ENCODE measurements around the gene GRB10.

GRB10 gene

DNA sequence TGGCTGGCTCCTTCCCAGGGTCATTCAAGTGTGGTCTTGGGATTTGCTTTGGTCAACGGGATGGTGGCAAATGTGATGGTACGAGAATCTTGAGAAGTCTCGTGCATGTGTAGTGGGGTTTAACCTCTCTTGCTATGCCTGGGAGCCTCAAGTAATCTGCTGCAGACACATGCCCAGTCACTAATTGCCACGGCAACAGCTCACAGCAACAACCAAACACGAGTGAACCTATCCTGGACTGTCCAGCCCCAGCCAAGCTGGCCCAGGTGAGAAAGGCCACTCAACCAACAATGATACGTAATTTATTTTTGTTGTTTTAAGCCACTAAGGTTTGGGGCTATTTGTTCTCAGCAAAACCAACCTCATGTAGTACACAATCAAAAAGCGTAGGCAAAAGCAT lies 179.4 kb downstream of the GRB10 start:
- H3K14ac ChIP-seq (ENCODE audit: low read length in 2 of 2) = no peak overlapping the region
- no peak overlapping the region for H3K4me3 ChIP-seq (ENCODE audit: insufficient read depth in 1 of 2, low read depth in 1 of 2, low read length in 2 of 2)
- H2BK12ac ChIP-seq (ENCODE audit: low read length in 2 of 2) = no peak overlapping the region
- no peak overlapping the region for H3K4me2 ChIP-seq (ENCODE audit: low read length, poor library complexity, severe bottlenecking)
- H3K9ac ChIP-seq (ENCODE audit: low read length) = no peak overlapping the region
- no peak for DNase-seq
- no peaks in the 10 kb centered on the region for H3K9me3 ChIP-seq (ENCODE audit: control insufficient read depth, low read length)
- H2BK15ac ChIP-seq (ENCODE audit: low read depth, poor library complexity, severe bottlenecking) = no peak overlapping the region
- peaks cover 58 to 91% of the 10 kb centered on the region in 2 experiments for H3K36me3 ChIP-seq (ENCODE audit: control insufficient read depth in 1 of 2, insufficient read depth in 2 of 2, low read depth in 1 of 2, low read length in 2 of 2)
- H2BK5ac ChIP-seq (ENCODE audit: low read depth, low read length, poor library complexity, severe bottlenecking) = no peak overlapping the region
- H3K27me3 ChIP-seq (ENCODE audit: control insufficient read depth in 1 of 2, insufficient read depth in 1 of 2, low read length in 2 of 2) = no peaks in the 10 kb centered on the region
- H3K4ac ChIP-seq (ENCODE audit: low read depth in 1 of 2, low read length in 2 of 2) = no peak overlapping the region
- no peaks in the 10 kb centered on the region for H3K4me1 ChIP-seq (ENCODE audit: control insufficient read depth, insufficient read depth, low read depth, low read length)
- H2BK120ac ChIP-seq (ENCODE audit: low read depth, low read length) = no peak overlapping the region
- no peak overlapping the region for H3K27ac ChIP-seq (ENCODE audit: low read length, poor library complexity, severe bottlenecking)
- H3K18ac ChIP-seq (ENCODE audit: low read depth in 1 of 2, low read length in 2 of 2) = no peak overlapping the region
- H4K91ac ChIP-seq (ENCODE audit: low read length) = no peak overlapping the region
- H3K23ac ChIP-seq (ENCODE audit: low read length in 2 of 2) = no peak overlapping the region
- no peak overlapping the region for H4K8ac ChIP-seq (ENCODE audit: low read length)
- 98% methylated on average over 7 of the region's 7 CpGs for WGBS
- no peak overlapping the region for H2AK5ac ChIP-seq (ENCODE audit: low read length, severe bottlenecking)
- peaks cover 18% of the 10 kb centered on the region for H3K79me1 ChIP-seq (replicated peaks; ENCODE audit: low read length, poor library complexity, severe bottlenecking)
- H2AFZ ChIP-seq (ENCODE audit: low read depth, low read length) = no peak overlapping the region

- Histone ChIP-seq H3K18ac (ENCODE audit: low read depth in 1 of 2, low read length in 2 of 2) (no peak overlapping the region), H3K4me1 (ENCODE audit: control insufficient read depth, insufficient read depth, low read depth, low read length) (no peaks in the 10 kb centered on the region)
Observed at GRCh38 chr7:50599385-50599784, 183.3 kb downstream of the GRB10 start.

GRCh38 chr7:50598460-50599343 lies 184.0 kb downstream of the GRB10 start:
- H3K9ac ChIP-seq (ENCODE audit: low read length) = no peak overlapping the region
- peaks cover 43 to 81% of the 10 kb centered on the region in 2 experiments for H3K36me3 ChIP-seq (ENCODE audit: control insufficient read depth in 1 of 2, insufficient read depth in 2 of 2, low read depth in 1 of 2, low read length in 2 of 2)
- no peak overlapping the region for H2AFZ ChIP-seq (ENCODE audit: low read depth, low read length)
- H4K8ac ChIP-seq (ENCODE audit: low read length) = no peak overlapping the region
- no peak overlapping the region for H3K14ac ChIP-seq (ENCODE audit: low read length in 2 of 2)
- H2BK5ac ChIP-seq (ENCODE audit: low read depth, low read length, poor library complexity, severe bottlenecking) = no peak overlapping the region
- peaks cover 1% of the 10 kb centered on the region for H3K4me1 ChIP-seq (ENCODE audit: control insufficient read depth, insufficient read depth, low read depth, low read length)
- no peak overlapping the region for H3K18ac ChIP-seq (ENCODE audit: low read depth in 1 of 2, low read length in 2 of 2)
- no peak overlapping the region for H3K4me2 ChIP-seq (ENCODE audit: low read length, poor library complexity, severe bottlenecking)
- 93% methylated on average over 18 of the region's 18 CpGs for WGBS
- H3K9me3 ChIP-seq (ENCODE audit: control insufficient read depth, low read length) = no peaks in the 10 kb centered on the region
- H3K79me1 ChIP-seq (replicated peaks; ENCODE audit: low read length, poor library complexity, severe bottlenecking) = peaks cover 13% of the 10 kb centered on the region
- H3K27ac ChIP-seq (ENCODE audit: low read length, poor library complexity, severe bottlenecking) = no peak overlapping the region
- no peak overlapping the region for H3K4me3 ChIP-seq (ENCODE audit: insufficient read depth in 1 of 2, low read depth in 1 of 2, low read length in 2 of 2)
- no peak overlapping the region for H4K91ac ChIP-seq (ENCODE audit: low read length)
- H2BK120ac ChIP-seq (ENCODE audit: low read depth, low read length) = no peak overlapping the region
- DNase-seq = no peak
- H3K27me3 ChIP-seq (ENCODE audit: control insufficient read depth in 1 of 2, insufficient read depth in 1 of 2, low read length in 2 of 2) = no peaks in the 10 kb centered on the region
- no peak overlapping the region for H2AK5ac ChIP-seq (ENCODE audit: low read length, severe bottlenecking)
- H3K23ac ChIP-seq (ENCODE audit: low read length in 2 of 2) = no peak overlapping the region
- no peak overlapping the region for H2BK12ac ChIP-seq (ENCODE audit: low read length in 2 of 2)
- H3K4ac ChIP-seq (ENCODE audit: low read depth in 1 of 2, low read length in 2 of 2) = no peak overlapping the region
- H2BK15ac ChIP-seq (ENCODE audit: low read depth, poor library complexity, severe bottlenecking) = no peak overlapping the region

More at GRCh38 chr7:50599385-50599784, 183.3 kb downstream of the GRB10 start:
- H3K23ac ChIP-seq (ENCODE audit: low read length in 2 of 2) = no peak overlapping the region
- WGBS = 96% methylated on average over 12 of the region's 12 CpGs
- no peak overlapping the region for H3K14ac ChIP-seq (ENCODE audit: low read length in 2 of 2)
- H2BK15ac ChIP-seq (ENCODE audit: low read depth, poor library complexity, severe bottlenecking) = no peak overlapping the region
- no peaks in the 10 kb centered on the region for H3K27me3 ChIP-seq (ENCODE audit: control insufficient read depth in 1 of 2, insufficient read depth in 1 of 2, low read length in 2 of 2)
- H4K8ac ChIP-seq (ENCODE audit: low read length) = no peak overlapping the region
- DNase-seq = no peak
- H2BK12ac ChIP-seq (ENCODE audit: low read length in 2 of 2) = no peak overlapping the region
- H3K79me1 ChIP-seq (replicated peaks; ENCODE audit: low read length, poor library complexity, severe bottlenecking) = peaks cover 13% of the 10 kb centered on the region
- H4K91ac ChIP-seq (ENCODE audit: low read length) = no peak overlapping the region
- H3K9ac ChIP-seq (ENCODE audit: low read length) = no peak overlapping the region
- H3K36me3 ChIP-seq (ENCODE audit: control insufficient read depth in 1 of 2, insufficient read depth in 2 of 2, low read depth in 1 of 2, low read length in 2 of 2) = peaks cover 46 to 81% of the 10 kb centered on the region in 2 experiments
- H3K4me2 ChIP-seq (ENCODE audit: low read length, poor library complexity, severe bottlenecking) = no peak overlapping the region
- no peak overlapping the region for H3K4ac ChIP-seq (ENCODE audit: low read depth in 1 of 2, low read length in 2 of 2)
- H2AFZ ChIP-seq (ENCODE audit: low read depth, low read length) = no peak overlapping the region
- no peaks in the 10 kb centered on the region for H3K9me3 ChIP-seq (ENCODE audit: control insufficient read depth, low read length)
- no peak overlapping the region for H2AK5ac ChIP-seq (ENCODE audit: low read length, severe bottlenecking)
- H2BK5ac ChIP-seq (ENCODE audit: low read depth, low read length, poor library complexity, severe bottlenecking) = no peak overlapping the region
- no peak overlapping the region for H2BK120ac ChIP-seq (ENCODE audit: low read depth, low read length)
- H3K4me3 ChIP-seq (ENCODE audit: insufficient read depth in 1 of 2, low read depth in 1 of 2, low read length in 2 of 2) = no peak overlapping the region
- H3K27ac ChIP-seq (ENCODE audit: low read length, poor library complexity, severe bottlenecking) = no peak overlapping the region

GRCh38 chr7:50596484-50596883 lies 186.2 kb downstream of the GRB10 start:
- Histone ChIP-seq H3K23ac (ENCODE audit: low read length in 2 of 2) (no peak overlapping the region), H3K9me3 (ENCODE audit: control insufficient read depth, low read length) (no peaks in the 10 kb centered on the region), H3K36me3 (ENCODE audit: control insufficient read depth in 1 of 2, insufficient read depth in 2 of 2, low read depth in 1 of 2, low read length in 2 of 2) (peaks cover 42 to 81% of the 10 kb centered on the region in 2 experiments), H3K4me2 (ENCODE audit: low read length, poor library complexity, severe bottlenecking) (no peak overlapping the region), H3K4me1 (ENCODE audit: control insufficient read depth, insufficient read depth, low read depth, low read length) (peaks cover 13% of the 10 kb centered on the region), H3K14ac (ENCODE audit: low read length in 2 of 2) (no peak overlapping the region), H2AFZ (ENCODE audit: low read depth, low read length) (no peak overlapping the region), H2AK5ac (ENCODE audit: low read length, severe bottlenecking) (no peak overlapping the region), H3K27ac (ENCODE audit: low read length, poor library complexity, severe bottlenecking) (no peak overlapping the region), H3K79me1 (replicated peaks; ENCODE audit: low read length, poor library complexity, severe bottlenecking) (peaks cover 10% of the 10 kb centered on the region), H4K8ac (ENCODE audit: low read length) (no peak overlapping the region), H2BK5ac (ENCODE audit: low read depth, low read length, poor library complexity, severe bottlenecking) (no peak overlapping the region), H3K18ac (ENCODE audit: low read depth in 1 of 2, low read length in 2 of 2) (no peak overlapping the region), H3K9ac (ENCODE audit: low read length) (no peak overlapping the region), H3K4ac (ENCODE audit: low read depth in 1 of 2, low read length in 2 of 2) (no peak overlapping the region), H2BK15ac (ENCODE audit: low read depth, poor library complexity, severe bottlenecking) (no peak overlapping the region), H3K27me3 (ENCODE audit: control insufficient read depth in 1 of 2, insufficient read depth in 1 of 2, low read length in 2 of 2) (no peaks in the 10 kb centered on the region), H3K4me3 (ENCODE audit: insufficient read depth in 1 of 2, low read depth in 1 of 2, low read length in 2 of 2) (no peak overlapping the region), H4K91ac (ENCODE audit: low read length) (no peak overlapping the region), H2BK120ac (ENCODE audit: low read depth, low read length) (no peak overlapping the region), H2BK12ac (ENCODE audit: low read length in 2 of 2) (no peak overlapping the region)
- WGBS = no CpG with 5 or more reads among the region's 4 CpGs
- no peak for DNase-seq

Measured in mesenchymal stem cell (in vitro differentiated cells and primary cell).